IMR-90 (cell line): ENCODE results near the gene CLIC5. TPM values are rescaled to one million over a fixed set of nuclear protein-coding genes. Genes with fewer than 3 reads are reported as not detected.

Experiments used
- ATAC-seq: fragments of 200-7000 bp; cut with Tn5 transposase; 2 replicates; pipeline ENCODE4 v1.9.1; 2020; ENCODE audit warnings: low read depth, mild to moderate bottlenecking, moderate library complexity
- BruUV-seq: library from RNA; stranded (reverse); fragments of 400-500 nt; replicated peaks from 2 replicates; lab custom pipeline; 2021; lab: Mats Ljungman, UMichigan
- CTCF ChIA-PET: fragments of 300-600 bp; formaldehyde crosslinking; extraction: SDS; loops from one replicate; lab custom pipeline; 2021; ENCODE audit warnings: antibody characterized with exemption; lab: Yijun Ruan, JAX
- POLR2A ChIA-PET: fragments of 300-600 bp; sonication (Branson Sonifier 250); formaldehyde crosslinking; loops from one replicate; lab custom pipeline; 2022; ENCODE audit warnings: antibody characterized with exemption; ENCODE audit not compliant: unreplicated experiment; lab: Charles Lee
- DNase-seq: peaks from one replicate; pipeline ENCODE4 v3.0.0; 2013
- H2AFZ ChIP-seq: replicated peaks from 2 replicates; pipeline ENCODE3; 2013; ENCODE audit warnings: low read length, mild to moderate bottlenecking; ENCODE audit not compliant: poor library complexity
- H2AK5ac ChIP-seq: 2 replicates; pipeline ENCODE4 v1.6.1; 2013; ENCODE audit warnings: low read depth, low read length, inconsistent platforms
- H2AK9ac ChIP-seq: replicated peaks from 2 replicates; pipeline ENCODE3; 2013; ENCODE audit warnings: mild to moderate bottlenecking, low read depth, low read length, moderate library complexity; ENCODE audit not compliant: poor library complexity
- H2BK120ac ChIP-seq: 2 replicates; pipeline ENCODE4 v1.6.1; 2013; ENCODE audit warnings: low read depth, low read length, inconsistent platforms
- H2BK15ac ChIP-seq: 3 replicates; pipeline ENCODE4 v1.6.1; 2013; ENCODE audit warnings: low read depth, low read length, inconsistent platforms
- H2BK20ac ChIP-seq: 2 replicates; pipeline ENCODE4 v1.6.1; 2013; ENCODE audit warnings: low read depth, mild to moderate bottlenecking, inconsistent platforms, low read length, moderate library complexity
- H2BK5ac ChIP-seq: 2 replicates; pipeline ENCODE4 v1.6.1; 2013; ENCODE audit warnings: mild to moderate bottlenecking, low read depth, low read length, inconsistent platforms; ENCODE audit not compliant: poor library complexity, severe bottlenecking
- H3K14ac ChIP-seq: replicated peaks from 2 replicates; pipeline ENCODE4 v1.6.1; 2013; ENCODE audit warnings: low read depth, low read length, inconsistent platforms
- H3K18ac ChIP-seq: 2 replicates; pipeline ENCODE4 v1.6.1; 2013; ENCODE audit warnings: low read depth, low read length, control low read depth
- H3K23ac ChIP-seq: 2 replicates; pipeline ENCODE4 v1.6.1; 2013; ENCODE audit warnings: low read depth, low read length, inconsistent platforms
- H3K27ac ChIP-seq: 2 replicates; pipeline ENCODE4 v1.5.1; 2013; ENCODE audit warnings: mild to moderate bottlenecking, control low read depth, low read length; ENCODE audit not compliant: insufficient read depth
- H3K27me3 ChIP-seq: 2 replicates; pipeline ENCODE4 v1.6.1; 2013; ENCODE audit warnings: low read length; ENCODE audit not compliant: control insufficient read depth, insufficient read depth
- H3K36me3 ChIP-seq: 2 replicates; pipeline ENCODE4 v1.6.1; 2013; ENCODE audit warnings: low read length, mixed read lengths; ENCODE audit not compliant: control insufficient read depth, insufficient read depth
- H3K4ac ChIP-seq: 2 replicates; pipeline ENCODE4 v1.6.1; 2013; ENCODE audit warnings: low read depth, low read length, inconsistent platforms
- H3K4me1 ChIP-seq: 2 replicates; pipeline ENCODE4 v1.6.1; 2013; ENCODE audit warnings: low read length, mixed read lengths; ENCODE audit not compliant: control insufficient read depth, insufficient read depth
- H3K4me2 ChIP-seq: 2 replicates; pipeline ENCODE4 v1.6.1; 2013; ENCODE audit warnings: low read depth, mild to moderate bottlenecking, control low read depth, low read length, moderate library complexity
- H3K4me3 ChIP-seq: 2 replicates; pipeline ENCODE4 v1.5.1; 2013; ENCODE audit warnings: low read depth, mild to moderate bottlenecking, control low read depth, low read length, moderate library complexity; ENCODE audit not compliant: insufficient read depth
- H3K56ac ChIP-seq: 2 replicates; pipeline ENCODE4 v1.6.1; 2013; ENCODE audit warnings: low read length, inconsistent platforms; ENCODE audit not compliant: insufficient read depth; ENCODE audit errors: extremely low read depth
- H3K79me1 ChIP-seq, 2 experiments: 2 replicates each; pipeline ENCODE4 v1.6.1; 2013; ENCODE audit warnings: low read length in 2 of 2, inconsistent platforms in 1 of 2, low read depth in 1 of 2
- H3K9ac ChIP-seq: 2 replicates; pipeline ENCODE4 v1.6.1; 2013; ENCODE audit warnings: low read depth, low read length, control low read depth
- H3K9me1 ChIP-seq: 2 replicates; pipeline ENCODE4 v1.6.1; 2013; ENCODE audit warnings: low read length, inconsistent platforms; ENCODE audit not compliant: insufficient read depth
- H3K9me3 ChIP-seq: 2 replicates; pipeline ENCODE4 v1.6.1; 2013; ENCODE audit warnings: low read length; ENCODE audit not compliant: control insufficient read depth, insufficient read depth
- H4K20me1 ChIP-seq: 2 replicates; pipeline ENCODE4 v1.6.1; 2013; ENCODE audit warnings: low read length, inconsistent platforms; ENCODE audit not compliant: insufficient read depth
- H4K5ac ChIP-seq: 2 replicates; pipeline ENCODE4 v1.6.1; 2013; ENCODE audit warnings: mild to moderate bottlenecking, low read depth, low read length, control low read depth
- H4K8ac ChIP-seq, 2 experiments: 2 replicates each; pipeline ENCODE4 v1.6.1; 2013; ENCODE audit warnings: low read depth in 2 of 2, low read length in 2 of 2, control low read depth in 1 of 2, inconsistent platforms in 1 of 2
- H4K91ac ChIP-seq: 2 replicates; pipeline ENCODE4 v1.6.1; 2013; ENCODE audit warnings: low read depth, low read length, inconsistent platforms; ENCODE audit not compliant: insufficient read depth
- CTCF ChIP-seq: conservative IDR thresholded peaks from 2 replicates; pipeline ENCODE4 v1.5.1; 2012; ENCODE audit warnings: mild to moderate bottlenecking, low read depth, low read length, improper control_type of control experiment
- ELK1 ChIP-seq: fragments of 150-350 bp; IDR thresholded peaks from 2 replicates; pipeline ENCODE4 v1.6.1; 2016; ENCODE audit warnings: low read depth, mild to moderate bottlenecking, low read length, moderate library complexity, borderline replicate concordance
- MXI1 ChIP-seq: IDR thresholded peaks from 2 replicates; pipeline ENCODE4 v1.6.1; 2012; ENCODE audit warnings: low read depth, mild to moderate bottlenecking, low read length, moderate library complexity, borderline replicate concordance
- WGBS, 2 experiments: methylation state at CpG; one replicate each; pipeline versions ENCODE4 v1.1.5 to v1.1.7; 2013; ENCODE audit warnings: missing lambda C conversion rate in 2 of 2; ENCODE audit not compliant: insufficient read length in 1 of 2; ENCODE audit errors: extremely low coverage in 2 of 2; 5-methylcytosine and 5-hydroxymethylcytosine counted together
- dilution Hi-C: fragments of 300-500 bp; cut with HindIII; formaldehyde crosslinking; loops from one replicate; pipeline ENCODE4 v1.14.3; 2018; ENCODE audit warnings: low sequenced_read_pairs; ENCODE audit not compliant: unreplicated experiment
- in situ Hi-C: fragments of 300-500 bp; cut with MboI; formaldehyde crosslinking; loops from 3 replicates; pipeline ENCODE4 v1.14.3; 2019; ENCODE audit warnings: low sequenced_read_pairs, inconsistent platforms, mixed read lengths
- intact Hi-C: fragments of 100-400 bp; cut with micrococcal nuclease; formaldehyde crosslinking; loops from 2 replicates; pipeline ENCODE4 v1.10.0; 2022
- polyA plus RNA-seq, 3 experiments: library from polyadenylated mRNA; depleted of rRNA; stranded (reverse); fragments of >200 nt; gene quantifications; 2 replicates each; pipeline ENCODE4 v1.2.3, GENCODE V29; 2012; ENCODE audit warnings: low replicate concordance in 1 of 3
- total RNA-seq: library from RNA; depleted of rRNA; stranded (reverse); fragments of >200 nt; gene quantifications from 2 replicates; pipeline ENCODE4 v1.2.3, GENCODE V29; 2012

CLIC5 gene
- total and polyA plus RNA-seq, 2 of the 4 experiments (the other 2 are of a cell fraction) = not detected

- no peak overlapping the region for H2BK15ac ChIP-seq
- no peak overlapping the region for H2AK5ac ChIP-seq
- H3K27me3 ChIP-seq = peaks cover 11% of the 10 kb centered on the region
- H3K4ac ChIP-seq = no peak overlapping the region
- no peaks in the 10 kb centered on the region for H4K20me1 ChIP-seq
- no peak overlapping the region for H3K18ac ChIP-seq
- no peak overlapping the region for H3K4me2 ChIP-seq
- H3K4me1 ChIP-seq = no peaks in the 10 kb centered on the region
- H4K91ac ChIP-seq = no peak overlapping the region
- H3K36me3 ChIP-seq = no peaks in the 10 kb centered on the region
- no peak overlapping the region for H2BK20ac ChIP-seq
- no peak for TF ChIP-seq ELK1
- TF ChIP-seq CTCF = no peak
- TF ChIP-seq MXI1 = no peak
- H3K23ac ChIP-seq = no peak overlapping the region
- intact Hi-C loops (no loop called here), in situ Hi-C loops (loop anchor here (25.0 kb wide), 2 partner anchors 504 to 1254 kb away; no protein-coding TSS in a partner anchor), dilution Hi-C loops (no loop called here)
- no peak overlapping the region for H3K4me3 ChIP-seq
- H3K79me1 ChIP-seq = no peaks in the 10 kb centered on the region
- no peak overlapping the region for H3K9ac ChIP-seq
- no peak overlapping the region for H3K27ac ChIP-seq
- H3K9me3 ChIP-seq = no peaks in the 10 kb centered on the region
- no TSS peak for BruUV-seq
- H3K56ac ChIP-seq = no peak overlapping the region
- H3K9me1 ChIP-seq = no peaks in the 10 kb centered on the region; the same call in 1 of the 2 replicates
- WGBS, 2 experiments = 90% methylated on average over 2 of the region's 5 CpGs; no CpG with 5 or more reads in 1 of the 2 experiments
- H4K5ac ChIP-seq = no peak overlapping the region
- ATAC-seq = no peak
- H2AFZ ChIP-seq = no peak overlapping the region
- H4K8ac ChIP-seq = no peak overlapping the region
- POLR2A ChIA-PET = no interaction called here
- no peak overlapping the region for H2AK9ac ChIP-seq
- no peak overlapping the region for H3K14ac ChIP-seq
- no peak overlapping the region for H2BK5ac ChIP-seq
- CTCF ChIA-PET = no interaction called here
- H2BK120ac ChIP-seq = no peak overlapping the region
- DNase-seq = no peak
Observed at GRCh38 chr6:45916692-45917091, 99.0 kb downstream of the CLIC5 start.
